Inflammatory macrophage (primary cell): Measurements from ENCODE around the gene DLD.
"Not testable (repeated sequence)": the region's sequence is repeated elsewhere in the genome, so short reads cannot be mapped to it uniquely, and the experiment has no call there.

Experiments
- DNase-seq, 2 donors: peaks; one replicate each; pipeline ENCODE4 v3.0.0-alpha.2; 2020 to 2022
- total RNA-seq, 18 experiments: gene quantifications; one replicate each; lab custom pipeline; 2026; ENCODE audit warnings: mixed read lengths in 6 of 18, inconsistent platforms in 2 of 18; lab: John Stamatoyannopoulos, UW

Gene DLD
- 111 to 175 (median 138) reads per million in 18 experiments for total RNA-seq

GRCh38 chr7:107890962-107891635 lies at the start of gene DLD:
TSS of gene DLD (plus strand) at chr7:107891183. CDS start at chr7:107891251, 68 bp downstream.
- peak; percentile 93 to 96 for DNase-seq

DNA sequence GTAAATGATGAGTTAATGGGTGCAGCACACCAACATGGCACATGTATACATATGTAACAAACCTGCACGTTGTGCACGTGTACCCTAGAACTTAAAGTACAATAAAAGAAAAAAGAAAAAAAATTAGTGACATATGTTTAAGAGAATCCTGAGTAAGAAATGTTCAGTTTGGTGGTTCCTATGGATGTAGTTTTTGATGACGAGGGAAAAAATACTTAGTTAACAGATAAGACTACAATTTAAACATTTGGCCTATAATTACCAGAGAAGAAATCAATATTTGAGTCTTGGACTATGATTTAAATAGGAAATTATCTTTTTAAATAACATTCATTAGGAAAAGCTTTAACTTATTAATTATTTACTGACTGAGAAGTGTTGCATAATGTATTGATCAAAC lies 48.8 kb upstream of the DLD start:
- DNase-seq = no peak

DNA sequence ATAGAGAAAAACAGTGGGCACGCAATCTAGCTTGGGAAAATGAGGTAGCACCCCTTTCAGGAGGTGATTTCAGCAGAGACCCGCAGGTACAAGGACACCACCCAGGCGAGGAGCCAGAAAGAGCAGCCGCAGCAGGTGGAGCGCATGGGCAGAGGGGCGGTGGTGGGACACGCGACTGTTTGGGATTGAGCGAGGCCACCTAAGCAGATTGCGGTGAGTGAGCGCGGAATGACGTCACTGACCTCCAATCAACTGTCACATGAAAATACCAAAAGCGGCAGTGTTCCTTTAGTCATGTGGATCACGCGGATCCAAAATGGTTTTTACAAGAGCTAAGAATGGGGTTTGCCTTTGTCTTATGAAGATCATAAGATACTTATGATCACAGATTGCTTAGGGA lies 47.8 kb upstream of the DLD start:
- no peak for DNase-seq

DNA sequence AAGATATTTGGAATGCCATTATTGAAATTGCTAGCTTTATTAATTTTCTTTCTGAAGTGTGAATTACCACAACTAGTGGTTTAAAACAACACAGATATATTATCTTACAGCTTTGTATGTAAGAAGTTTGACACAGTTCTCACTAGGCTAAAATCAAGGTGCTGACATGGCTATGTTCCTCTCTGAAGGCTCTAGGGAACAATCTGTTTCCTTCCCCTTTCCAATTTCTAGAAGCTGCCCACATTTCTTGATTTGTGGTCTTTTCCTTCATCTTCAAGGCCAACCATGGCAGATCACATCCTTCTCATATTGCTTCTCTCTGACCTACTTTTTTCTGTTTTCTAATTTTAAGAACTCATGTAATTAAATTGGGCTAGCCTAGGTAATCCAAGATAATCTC lies 44.7 kb upstream of the DLD start:
- DNase-seq = peak; percentile 26 to 41

DNA sequence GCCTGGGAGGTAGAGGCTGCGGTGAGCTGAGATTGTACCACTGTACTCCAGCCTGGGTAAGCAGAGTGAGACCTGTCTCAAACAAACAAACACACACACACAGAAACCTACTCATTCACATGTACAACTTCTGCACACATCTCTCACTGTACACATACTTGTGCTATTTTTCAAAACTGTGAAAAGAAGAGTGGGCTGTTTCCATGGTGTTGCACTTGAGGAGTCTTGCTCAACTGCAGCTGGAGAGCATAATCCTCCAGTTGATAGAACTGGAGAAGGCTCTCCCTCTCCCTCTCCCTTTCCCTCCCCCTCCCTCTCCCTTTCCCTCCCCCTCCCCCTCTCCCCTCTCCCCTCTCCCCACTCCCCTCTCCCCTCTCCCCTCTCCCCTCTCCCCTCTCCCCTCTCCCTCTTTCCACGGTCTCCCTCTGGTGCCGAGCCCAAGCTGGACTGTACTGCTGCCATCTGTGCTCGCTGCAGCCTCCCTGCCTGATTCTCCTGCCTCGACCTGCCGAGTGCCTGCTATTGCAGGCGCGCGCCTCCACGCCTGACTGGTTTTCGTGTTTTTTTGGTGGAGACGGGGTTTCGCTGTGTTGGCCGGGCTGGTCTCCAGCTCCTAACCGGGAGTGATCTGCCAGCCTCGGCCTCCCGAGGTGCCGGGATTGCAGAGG lies 43.7 kb upstream of the DLD start:
- peak in 1 of 2 donors; percentile 13 for DNase-seq

DNA sequence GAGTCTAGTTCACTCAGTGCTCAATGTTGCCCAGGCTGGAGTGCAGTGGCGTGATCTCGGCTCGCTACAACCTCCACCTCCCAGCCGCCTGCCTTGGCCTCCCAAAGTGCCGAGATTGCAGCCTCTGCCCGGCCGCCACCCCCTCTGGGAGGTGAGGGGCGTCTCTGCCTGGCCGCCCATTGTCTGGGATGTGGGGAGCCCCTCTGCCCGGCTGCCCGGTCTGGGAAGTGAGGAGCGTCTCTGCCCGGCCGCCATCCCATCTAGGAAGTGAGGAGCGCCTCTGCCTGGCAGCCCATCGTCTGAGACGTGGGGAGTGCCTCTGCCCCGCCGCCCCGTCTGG lies 43.2 kb upstream of the DLD start:
- not testable (repeated sequence) for DNase-seq

GRCh38 chr7:107848211-107848610 lies 42.8 kb upstream of the DLD start:
- DNase-seq = not testable (repeated sequence)

GRCh38 chr7:107850216-107850615 lies 40.8 kb upstream of the DLD start:
- DNase-seq = no peak

DNA sequence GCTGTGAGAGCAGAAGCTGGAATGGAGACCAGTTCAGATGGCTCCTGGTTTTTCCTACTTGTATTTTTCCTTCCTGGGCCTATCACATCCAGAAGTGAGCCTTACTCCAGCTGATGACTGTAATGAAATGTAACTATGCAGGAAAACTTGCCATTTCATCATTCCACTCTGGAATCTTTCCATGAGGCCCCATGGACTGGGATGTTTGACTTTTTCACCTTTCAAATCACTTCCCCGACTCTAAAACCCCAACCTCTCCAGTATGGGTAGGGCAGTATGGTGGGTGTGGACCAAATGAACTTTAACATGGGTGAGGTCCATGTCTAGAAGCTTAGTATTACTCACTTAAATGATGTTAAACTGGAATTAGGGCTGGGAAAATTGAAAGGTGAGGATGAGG lies 40.3 kb upstream of the DLD start:
- DNase-seq = no peak

DNA sequence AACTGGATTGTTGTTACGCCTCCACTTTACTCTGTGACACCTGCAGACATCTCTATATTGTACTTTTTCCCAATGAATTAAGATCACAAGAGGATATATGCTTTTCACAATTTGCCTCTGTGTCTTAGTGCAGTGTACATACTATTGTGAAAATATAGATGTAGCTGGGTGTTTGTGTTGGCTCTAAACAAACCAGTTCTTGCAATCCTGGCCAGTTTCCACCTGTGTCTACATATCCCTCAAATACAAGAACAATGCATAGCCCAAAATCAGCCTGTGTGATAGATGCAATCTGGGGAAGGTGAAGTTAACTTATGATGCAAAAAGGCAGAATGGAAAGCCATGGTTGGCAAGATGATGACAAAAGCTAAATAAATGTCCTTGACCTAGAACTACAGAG lies 36.5 kb upstream of the DLD start:
- DNase-seq = no peak

DNA sequence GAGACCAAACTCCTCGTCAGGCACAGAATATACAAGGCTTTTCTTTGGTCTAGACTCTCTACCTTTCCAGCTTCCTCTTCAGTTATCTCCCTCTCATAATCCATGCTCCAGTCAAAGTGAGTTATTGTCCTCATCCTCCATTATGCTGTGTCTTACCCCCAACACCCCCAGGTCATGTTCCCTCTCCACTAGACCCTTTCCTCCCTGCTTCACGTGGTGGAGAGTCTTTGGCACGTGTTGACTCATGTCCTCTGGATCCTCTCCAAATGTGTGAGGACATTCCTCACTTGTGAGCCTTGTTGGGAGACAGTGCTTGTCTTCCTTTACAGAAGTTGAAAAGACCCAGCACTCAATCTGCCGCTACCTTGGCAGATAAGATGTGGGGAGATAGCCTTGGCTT lies 36.0 kb upstream of the DLD start:
- DNase-seq = no peak

- peak in 1 of 2 donors; percentile 10 for DNase-seq
These were observed 34.0 kb upstream of the DLD start for GRCh38 chr7:107856806-107857540.

DNA sequence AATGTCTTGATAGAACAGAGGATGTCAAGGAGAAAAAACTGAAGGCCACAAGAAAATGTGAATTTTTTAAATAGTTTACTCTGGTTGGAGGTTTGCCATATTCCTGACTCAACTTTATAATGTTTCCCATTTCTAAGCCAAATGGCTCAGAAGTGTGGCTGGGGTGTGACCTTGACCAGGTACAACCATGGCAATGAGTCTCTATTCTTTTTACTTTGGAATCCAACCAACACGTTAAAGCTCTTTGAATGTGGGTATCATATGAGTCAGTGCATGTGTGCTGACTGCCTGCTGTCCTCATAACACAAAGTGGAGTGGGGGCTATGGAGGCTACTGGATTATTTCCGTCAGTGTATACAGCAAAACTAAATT lies 33.5 kb upstream of the DLD start:
- DNase-seq = no peak

DNA sequence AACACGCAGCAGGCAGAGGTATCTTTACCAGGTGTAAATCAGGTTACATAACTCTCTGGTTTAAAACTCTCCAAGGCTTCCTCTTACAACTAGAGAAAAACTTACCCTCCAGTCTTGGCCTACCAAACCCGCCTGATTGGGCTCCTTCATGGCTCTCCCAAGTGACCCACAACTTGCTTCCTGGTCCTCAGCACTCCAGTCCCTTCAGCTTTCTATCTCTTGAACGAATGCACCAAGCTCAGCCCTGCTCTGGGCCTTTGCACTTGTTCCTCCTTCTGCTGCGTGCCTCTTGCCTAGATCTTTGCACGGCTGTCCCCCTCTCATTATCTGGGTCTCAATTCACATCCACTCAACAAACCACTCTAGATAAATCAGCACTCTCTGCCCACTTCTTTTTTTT lies 32.7 kb upstream of the DLD start:
- DNase-seq = no peak

DNA sequence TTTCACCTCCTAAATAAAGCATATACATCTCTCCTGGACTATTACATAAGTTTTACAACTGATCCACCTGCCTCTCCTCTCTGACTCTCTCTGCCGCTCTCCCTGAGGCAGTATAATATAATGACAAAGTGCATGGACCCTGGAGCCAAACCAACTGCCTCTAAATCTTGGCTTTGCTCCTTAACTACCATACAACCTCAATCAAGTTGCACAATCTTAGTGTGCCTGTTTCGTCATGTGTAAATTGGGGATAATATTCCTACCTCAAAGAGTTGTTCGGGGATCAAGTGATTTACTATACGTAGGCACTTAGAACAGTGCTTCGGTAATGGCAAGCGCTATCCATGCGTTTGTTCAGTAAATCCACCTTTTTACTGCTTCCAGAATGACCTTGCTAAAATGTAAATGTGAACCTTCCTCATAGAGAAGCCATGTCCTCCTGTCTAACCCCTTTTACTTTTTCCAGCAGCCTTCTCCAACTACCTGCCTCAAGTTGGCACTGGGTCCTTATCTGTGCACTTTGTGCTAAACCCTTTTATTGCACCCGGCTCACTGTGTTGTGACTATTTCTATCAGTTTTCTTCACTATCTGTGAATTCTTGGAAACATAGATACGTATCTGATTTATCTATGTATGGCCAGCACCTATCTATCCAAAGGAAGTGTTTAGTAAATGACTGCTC lies 30.6 kb upstream of the DLD start:
- no peak for DNase-seq

DNA sequence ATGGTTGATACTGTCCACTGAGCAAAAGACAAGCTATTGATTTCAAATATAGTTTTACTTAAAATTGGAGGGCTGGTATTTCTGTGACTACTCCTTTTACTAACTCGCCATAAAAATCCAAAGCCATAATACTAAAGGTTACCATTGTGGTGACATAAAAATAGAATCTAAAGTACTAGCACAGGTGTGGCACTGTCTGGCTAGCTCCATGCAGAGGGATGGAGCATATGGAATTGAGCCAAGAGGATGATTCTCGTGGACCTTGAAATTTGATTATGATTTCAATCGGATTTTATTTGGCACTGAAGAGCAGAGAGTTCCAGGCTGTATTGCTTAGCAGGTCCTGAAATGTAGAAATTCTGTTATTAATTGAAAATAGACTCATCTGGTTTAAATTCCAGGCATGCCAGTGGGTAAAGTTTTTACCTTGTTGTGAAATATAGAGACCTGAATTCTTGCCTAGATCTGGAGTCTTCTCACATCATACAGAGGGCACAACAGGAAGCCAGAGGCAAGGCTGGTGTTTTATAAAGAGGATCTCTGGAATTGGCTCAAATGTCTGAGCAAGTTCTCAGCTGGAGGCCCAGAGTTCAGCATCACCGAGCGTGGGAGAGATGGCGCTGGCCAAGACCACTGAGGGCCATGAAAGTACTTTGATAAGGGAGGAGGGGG lies 29.9 kb upstream of the DLD start:
- no peak for DNase-seq

DNA sequence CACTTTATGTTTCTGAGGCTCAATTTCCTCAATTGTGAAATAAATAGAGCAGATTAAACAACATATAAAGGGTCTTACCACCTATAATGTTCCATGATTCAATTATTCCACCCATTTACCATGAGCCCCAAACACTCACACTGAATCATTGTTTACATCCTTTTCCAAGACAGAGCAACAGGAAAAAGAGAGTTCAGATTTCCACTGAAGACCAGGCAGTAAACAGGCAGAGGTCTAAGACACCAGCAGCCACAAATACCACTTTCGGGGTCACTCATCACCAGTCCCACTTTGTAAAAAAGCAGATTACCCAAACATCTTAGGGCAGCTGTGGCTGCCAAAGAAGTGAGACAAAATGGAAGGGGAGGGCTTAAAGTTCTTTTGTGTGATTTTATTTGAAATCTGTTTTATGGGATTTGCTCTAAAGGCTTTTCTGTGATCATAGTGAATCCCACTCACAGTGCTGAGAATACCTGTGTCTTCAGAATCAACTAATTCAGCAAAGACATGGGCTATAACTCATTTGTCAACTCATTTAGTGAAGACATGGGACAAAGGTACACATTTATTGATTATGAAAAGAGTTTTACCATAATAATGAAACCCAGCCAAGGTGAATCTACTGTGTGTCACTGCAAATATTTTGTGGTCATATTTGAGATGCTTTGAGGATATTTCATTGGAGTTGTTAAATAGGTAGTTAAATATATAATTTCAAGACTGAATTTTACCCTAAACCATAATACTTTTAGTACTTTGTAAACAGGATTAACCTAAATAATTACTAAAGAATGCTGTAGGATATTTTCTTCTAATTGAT lies 24.8 kb upstream of the DLD start:
- DNase-seq = no peak

- no peak for DNase-seq
These were observed 23.0 kb upstream of the DLD start for GRCh38 chr7:107867858-107868466.

DNA sequence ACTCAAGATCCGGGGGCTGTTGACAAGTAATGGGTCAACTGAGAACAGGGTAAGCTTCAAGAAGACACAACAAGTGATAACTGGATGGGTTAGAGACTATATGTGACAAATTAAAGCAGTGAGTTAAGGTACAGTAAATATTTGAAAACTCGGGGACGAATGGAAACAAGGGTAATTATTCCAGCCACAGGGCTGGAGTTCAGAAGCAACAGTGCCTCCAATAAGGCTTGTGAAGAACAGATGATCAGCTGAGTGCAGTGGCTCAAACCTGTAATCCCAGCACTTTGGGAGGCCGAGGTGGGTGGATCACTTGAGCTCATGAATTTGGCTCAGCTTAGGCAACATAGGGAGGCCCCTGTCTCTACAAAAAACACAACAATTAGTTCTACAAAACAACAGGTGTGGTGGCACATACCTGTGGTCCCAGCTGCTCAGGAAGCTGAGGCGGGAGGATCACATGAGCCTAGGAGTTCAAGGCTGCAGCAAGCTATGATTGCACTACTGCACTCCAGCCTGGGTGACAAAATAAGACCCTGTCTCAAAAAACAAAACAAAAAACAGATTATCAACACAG lies 20.5 kb upstream of the DLD start:
- DNase-seq = no peak

DNA sequence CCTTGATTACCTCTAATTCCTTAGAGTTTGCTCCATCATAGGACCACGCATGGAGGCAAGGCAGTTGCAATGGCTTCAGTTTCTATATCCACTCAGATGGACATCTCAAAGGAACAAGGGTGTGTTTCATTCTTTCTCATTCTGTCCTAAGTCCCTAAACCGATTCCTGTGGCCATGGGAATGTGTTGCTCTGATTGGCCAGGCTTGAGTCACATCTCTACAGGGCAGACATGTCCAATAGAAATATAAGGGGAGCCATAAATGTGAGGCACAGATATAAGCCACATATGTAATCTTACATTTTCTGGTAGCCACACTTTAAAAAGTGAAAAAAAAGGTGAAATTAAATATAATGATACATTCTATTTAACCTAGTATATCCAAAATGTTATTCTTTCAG lies 16.9 kb upstream of the DLD start:
- DNase-seq = no peak
